ENCODE results near the gene FBXO48.

The FBXO48 gene

GRCh38 chr2:68420254-68420910 is 46.7 kb downstream of the FBXO48 start:
- TF ChIP-seq CTCF (conservative IDR thresholded peaks at IDR 0.05; ENCODE audit: low read depth, low read length) = no peak
- no peak overlapping the region for H3K4me3 ChIP-seq (ENCODE audit: low read length)
- DNase-seq (ENCODE audit: low read depth) = no peak

- peak; percentile 10 for TF ChIP-seq CTCF (conservative IDR thresholded peaks at IDR 0.05; ENCODE audit: low read depth, low read length)
- H3K4me3 ChIP-seq (ENCODE audit: low read length) = no peak overlapping the region
- no peak for DNase-seq (ENCODE audit: low read depth)
These were observed 48.2 kb downstream of the FBXO48 start for GRCh38 chr2:68418855-68419254.

- H3K4me3 ChIP-seq (ENCODE audit: low read length) = no peak overlapping the region
- no peak for TF ChIP-seq CTCF (conservative IDR thresholded peaks at IDR 0.05; ENCODE audit: low read depth, low read length)
- no peak for DNase-seq (ENCODE audit: low read depth)
These were observed 48.7 kb downstream of the FBXO48 start for GRCh38 chr2:68418419-68418818.

- DNase-seq (ENCODE audit: low read depth) = no peak
- H3K4me3 ChIP-seq (ENCODE audit: low read length) = no peak overlapping the region
- TF ChIP-seq CTCF (conservative IDR thresholded peaks at IDR 0.05; ENCODE audit: low read depth, low read length) = no peak
These were observed 49.2 kb downstream of the FBXO48 start for GRCh38 chr2:68417926-68418325.

- H3K4me3 ChIP-seq (ENCODE audit: low read length) = no peak overlapping the region
- no peak for TF ChIP-seq CTCF (conservative IDR thresholded peaks at IDR 0.05; ENCODE audit: low read depth, low read length)
- DNase-seq (ENCODE audit: low read depth) = no peak
These were observed 50.9 kb downstream of the FBXO48 start for GRCh38 chr2:68416081-68416675.

GRCh38 chr2:68415521-68415920 is 51.6 kb downstream of the FBXO48 start:
- TF ChIP-seq CTCF (conservative IDR thresholded peaks at IDR 0.05; ENCODE audit: low read depth, low read length) = no peak
- no peak for DNase-seq (ENCODE audit: low read depth)

GRCh38 chr2:68414876-68415275 is 52.2 kb downstream of the FBXO48 start:
- no peak overlapping the region for H3K4me3 ChIP-seq (ENCODE audit: low read length)
- TF ChIP-seq CTCF (conservative IDR thresholded peaks at IDR 0.05; ENCODE audit: low read depth, low read length) = no peak
- no peak for DNase-seq (ENCODE audit: low read depth)

More at GRCh38 chr2:68415521-68415920, 51.6 kb downstream of the FBXO48 start:
- H3K4me3 ChIP-seq (ENCODE audit: low read length) = no peak overlapping the region
